Lower leg skin (tissue), 4 donors: ENCODE results near the gene CTNND2. TPM values are rescaled to one million over a fixed set of nuclear protein-coding genes. Genes with fewer than 3 reads are reported as not detected.

ENCODE experiments used
- DNase-seq, 2 donors: peaks; one replicate each; pipeline ENCODE4 v3.0.0-alpha.2; 2019; ENCODE audit warnings: low spot score in 2 of 2
- H3K4me3 ChIP-seq: fragments of 200-600 bp; sonication (generic); 2 replicates; pipeline ENCODE4 v1.5.1; 2017; ENCODE audit warnings: mild to moderate bottlenecking, low read depth; ENCODE audit not compliant: poor library complexity, severe bottlenecking
- POLR2A ChIP-seq, 2 donors: fragments of 450-650 bp; IDR thresholded peaks; one replicate each; pipeline ENCODE4 v1.6.1; 2016 to 2017; ENCODE audit warnings: antibody characterized with exemption in 2 of 2, mild to moderate bottlenecking in 1 of 2, moderate library complexity in 1 of 2
- WGBS, 2 donors: methylation state at CpG; one replicate each; pipeline ENCODE4 v1.1.5; 2018; 5-methylcytosine and 5-hydroxymethylcytosine counted together
- intact Hi-C: fragments of 100-400 bp; cut with DNase I; formaldehyde crosslinking; loops from one replicate; pipeline ENCODE4 v1.15.0; 2023; ENCODE audit warnings: low total_unique reads
- total RNA-seq, 4 donors: library from RNA; depleted of rRNA; stranded (reverse); fragments of >200 nt; gene quantifications; one replicate each; pipeline ENCODE4 v1.1.0, GENCODE V29; 2016
- TF ChIP-seq, protein P1 (sequence below), 3 donors: fragments of 450-650 bp; IDR thresholded peaks; one replicate each; pipeline ENCODE4 v1.5.1; 2016; ENCODE audit warnings: antibody characterized with exemption in 3 of 3, mild to moderate bottlenecking in 3 of 3, moderate library complexity in 2 of 3

Gene CTNND2
- total RNA-seq, 4 donors from 2014 or later = 0.21 to 2.9 (median 0.55) TPM

GRCh38 chr5:11734369-11734768 is 169.9 kb downstream of the CTNND2 start:
- no peak overlapping the region for H3K4me3 ChIP-seq
- intact Hi-C loops = no loop called here
- 71 to 91% methylated on average over 1 of the region's 1 CpG for WGBS, 2 donors
- DNase-seq = no peak
- TF ChIP-seq POLR2A (IDR thresholded peaks at IDR 0.05) = no peak
- TF ChIP-seq, protein P1, sequence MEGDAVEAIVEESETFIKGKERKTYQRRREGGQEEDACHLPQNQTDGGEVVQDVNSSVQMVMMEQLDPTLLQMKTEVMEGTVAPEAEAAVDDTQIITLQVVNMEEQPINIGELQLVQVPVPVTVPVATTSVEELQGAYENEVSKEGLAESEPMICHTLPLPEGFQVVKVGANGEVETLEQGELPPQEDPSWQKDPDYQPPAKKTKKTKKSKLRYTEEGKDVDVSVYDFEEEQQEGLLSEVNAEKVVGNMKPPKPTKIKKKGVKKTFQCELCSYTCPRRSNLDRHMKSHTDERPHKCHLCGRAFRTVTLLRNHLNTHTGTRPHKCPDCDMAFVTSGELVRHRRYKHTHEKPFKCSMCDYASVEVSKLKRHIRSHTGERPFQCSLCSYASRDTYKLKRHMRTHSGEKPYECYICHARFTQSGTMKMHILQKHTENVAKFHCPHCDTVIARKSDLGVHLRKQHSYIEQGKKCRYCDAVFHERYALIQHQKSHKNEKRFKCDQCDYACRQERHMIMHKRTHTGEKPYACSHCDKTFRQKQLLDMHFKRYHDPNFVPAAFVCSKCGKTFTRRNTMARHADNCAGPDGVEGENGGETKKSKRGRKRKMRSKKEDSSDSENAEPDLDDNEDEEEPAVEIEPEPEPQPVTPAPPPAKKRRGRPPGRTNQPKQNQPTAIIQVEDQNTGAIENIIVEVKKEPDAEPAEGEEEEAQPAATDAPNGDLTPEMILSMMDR (IDR thresholded peaks at IDR 0.05) = no peak

DNA sequence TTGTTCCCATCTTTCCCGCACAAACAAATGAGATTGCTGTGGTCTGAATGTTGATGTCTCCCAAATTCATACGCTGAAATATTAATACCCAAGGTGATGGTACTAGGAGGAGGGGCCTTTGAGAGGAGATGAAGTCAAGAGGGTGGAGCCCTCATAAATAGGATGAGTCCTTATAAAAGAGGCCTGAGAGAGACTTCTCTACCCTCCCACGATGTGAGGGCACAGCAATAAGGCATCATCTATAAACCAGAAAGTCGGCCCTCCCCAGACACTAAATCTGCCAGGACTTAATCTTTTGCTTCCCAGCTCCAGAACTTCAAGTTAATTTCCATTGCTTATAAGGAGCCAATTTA is 170.4 kb downstream of the CTNND2 start:
- intact Hi-C loops = no loop called here
- 81 to 82% methylated on average over 4 of the region's 4 CpGs for WGBS, 2 donors
- no peak for TF ChIP-seq POLR2A (IDR thresholded peaks at IDR 0.05)
- TF ChIP-seq, protein P1 (IDR thresholded peaks at IDR 0.05) = no peak
- no peak overlapping the region for H3K4me3 ChIP-seq
- DNase-seq = no peak

DNA sequence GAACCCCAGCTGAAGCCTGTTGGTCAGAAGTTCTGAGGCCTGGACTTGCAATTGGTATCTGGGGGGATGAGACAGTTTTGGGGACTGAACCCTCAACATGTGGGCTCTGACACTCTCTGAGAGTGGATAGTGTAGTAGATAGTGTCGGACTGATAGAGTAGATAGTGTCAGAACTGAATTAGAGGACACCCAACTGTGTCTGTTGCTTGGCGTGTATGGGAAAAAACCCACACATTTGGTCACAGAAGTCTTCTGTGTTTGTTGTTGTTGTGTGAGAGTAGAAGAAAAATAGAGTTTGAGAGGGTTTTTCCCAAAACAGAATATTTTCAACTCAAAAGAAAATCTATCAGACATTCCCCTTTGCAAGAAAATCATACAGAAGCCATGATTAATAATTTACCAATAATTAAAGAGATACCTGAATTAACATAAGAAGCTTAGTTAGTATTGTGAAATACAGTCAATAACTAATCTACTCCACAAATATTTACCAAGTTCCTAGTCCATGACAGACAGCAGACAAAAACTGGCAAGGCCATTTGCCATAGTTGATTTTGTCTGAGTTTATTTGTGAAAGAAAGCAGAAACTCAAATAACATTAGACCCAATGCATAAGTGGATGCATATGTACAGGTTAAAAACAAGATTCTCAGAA is 170.9 kb downstream of the CTNND2 start:
- no peak overlapping the region for H3K4me3 ChIP-seq
- intact Hi-C loops = no loop called here
- 78 to 91% methylated on average over 2 of the region's 2 CpGs for WGBS, 2 donors
- DNase-seq = no peak
- TF ChIP-seq, protein P1 (IDR thresholded peaks at IDR 0.05) = no peak
- no peak for TF ChIP-seq POLR2A (IDR thresholded peaks at IDR 0.05)

- H3K4me3 ChIP-seq = no peak overlapping the region
- TF ChIP-seq, protein P1 (IDR thresholded peaks at IDR 0.05) = no peak
- no peak for TF ChIP-seq POLR2A (IDR thresholded peaks at IDR 0.05)
- intact Hi-C loops = no loop called here
- DNase-seq = no peak
- 47 to 55% methylated on average over 3 of the region's 3 CpGs for WGBS, 2 donors
Measured at GRCh38 chr5:11724940-11725339, 179.3 kb downstream of the CTNND2 start.

GRCh38 chr5:11719888-11720481 is 184.3 kb downstream of the CTNND2 start:
- TF ChIP-seq, protein P1 (IDR thresholded peaks at IDR 0.05) = no peak
- TF ChIP-seq POLR2A (IDR thresholded peaks at IDR 0.05) = no peak
- DNase-seq = peak in 1 of 2 donors; percentile 45
- intact Hi-C loops = no loop called here
- 32 to 37% methylated on average over 5 of the region's 5 CpGs for WGBS, 2 donors
- H3K4me3 ChIP-seq = no peak overlapping the region
